ENCODE measurements around the gene USF1.

USF1 gene, protein sequence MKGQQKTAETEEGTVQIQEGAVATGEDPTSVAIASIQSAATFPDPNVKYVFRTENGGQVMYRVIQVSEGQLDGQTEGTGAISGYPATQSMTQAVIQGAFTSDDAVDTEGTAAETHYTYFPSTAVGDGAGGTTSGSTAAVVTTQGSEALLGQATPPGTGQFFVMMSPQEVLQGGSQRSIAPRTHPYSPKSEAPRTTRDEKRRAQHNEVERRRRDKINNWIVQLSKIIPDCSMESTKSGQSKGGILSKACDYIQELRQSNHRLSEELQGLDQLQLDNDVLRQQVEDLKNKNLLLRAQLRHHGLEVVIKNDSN

DNA sequence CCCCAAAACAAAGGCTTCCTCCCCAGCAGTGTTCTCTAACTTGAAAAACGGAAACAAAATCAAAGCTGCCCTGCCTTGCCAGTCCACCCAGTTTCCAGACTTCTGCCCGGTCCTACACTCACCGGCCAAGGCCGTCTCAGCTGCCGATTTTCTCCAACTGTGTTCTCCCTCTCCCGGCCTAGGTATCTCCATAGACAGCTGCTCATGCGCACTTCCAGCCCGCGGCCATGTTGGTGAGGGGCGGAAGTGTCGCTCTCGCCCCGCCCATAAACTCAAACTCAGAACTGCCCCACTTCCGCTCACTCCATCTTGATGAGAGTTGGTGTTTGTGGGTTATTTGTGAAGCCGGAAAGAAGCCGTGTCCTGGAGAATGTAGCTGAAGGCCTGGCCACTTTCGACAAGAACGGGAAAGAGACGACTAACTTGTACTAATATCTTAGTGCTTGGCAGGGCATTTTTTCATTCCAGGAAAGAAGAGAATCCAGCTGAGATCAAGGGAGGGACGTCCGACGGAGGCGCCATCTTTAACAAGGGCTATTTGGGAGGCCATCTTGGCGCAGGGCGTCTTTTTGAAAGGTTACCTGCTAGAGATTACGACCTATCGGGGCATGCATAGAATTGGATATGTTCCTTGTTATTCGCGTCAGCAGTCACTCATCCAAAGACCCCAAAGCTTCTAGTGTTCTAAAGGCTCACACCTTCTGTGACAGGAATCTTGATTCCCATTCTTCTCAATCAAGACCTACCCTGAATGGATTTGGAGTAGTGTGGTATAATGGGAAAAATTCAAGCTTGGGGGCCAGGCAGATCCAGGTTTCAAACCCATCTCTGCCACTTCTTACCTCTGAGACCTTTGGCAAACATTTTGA, at the start of gene USF1:
TSS of gene USF1 (minus strand) at position 242 of the 869 bp plus-strand sequence. CDS start 2,702 bp downstream, outside the sequence.
- peak; percentile 98 for DNase-seq

DNA sequence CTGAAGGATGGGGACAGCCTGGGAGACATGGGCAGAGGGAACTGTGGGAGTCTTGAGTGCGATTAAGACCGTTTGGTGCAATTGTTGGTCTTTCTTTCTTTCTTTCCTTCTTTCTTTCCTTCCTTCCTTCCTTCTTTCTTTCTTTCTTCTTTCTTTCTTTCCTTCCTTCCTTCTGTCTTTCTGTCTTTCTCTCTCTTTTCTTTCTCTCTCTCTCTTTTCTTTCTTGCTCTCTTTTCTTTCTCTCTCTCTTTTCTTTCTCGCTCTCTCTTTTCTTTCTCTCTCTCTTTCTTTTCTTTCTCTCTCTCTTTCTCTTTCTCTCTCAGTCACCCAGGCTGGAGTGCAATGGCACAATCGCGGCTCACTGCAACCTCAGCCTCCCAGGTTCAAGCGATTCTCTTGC, 49.5 kb upstream of the USF1 start:
- DNase-seq, result no peak

DNA sequence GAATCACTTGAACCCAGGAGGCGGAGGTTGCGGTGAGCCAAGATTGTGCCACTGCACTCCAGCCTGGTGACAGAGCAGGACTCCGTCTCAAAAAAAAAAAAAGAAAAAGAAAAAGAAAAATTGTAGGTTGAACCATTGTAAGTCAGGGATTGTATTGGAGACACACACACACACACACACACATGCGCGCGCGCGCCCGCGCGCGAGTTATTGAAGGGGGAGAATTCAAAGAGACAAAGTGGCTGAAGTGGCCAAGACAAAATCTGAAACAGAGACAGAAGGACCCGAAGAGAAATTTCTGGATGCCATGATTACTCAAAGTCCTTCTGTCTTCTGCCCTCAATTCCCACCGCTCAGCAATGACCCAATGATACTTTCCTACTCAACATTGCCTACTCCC, 48.7 kb upstream of the USF1 start:
- DNase-seq, result no peak

DNA sequence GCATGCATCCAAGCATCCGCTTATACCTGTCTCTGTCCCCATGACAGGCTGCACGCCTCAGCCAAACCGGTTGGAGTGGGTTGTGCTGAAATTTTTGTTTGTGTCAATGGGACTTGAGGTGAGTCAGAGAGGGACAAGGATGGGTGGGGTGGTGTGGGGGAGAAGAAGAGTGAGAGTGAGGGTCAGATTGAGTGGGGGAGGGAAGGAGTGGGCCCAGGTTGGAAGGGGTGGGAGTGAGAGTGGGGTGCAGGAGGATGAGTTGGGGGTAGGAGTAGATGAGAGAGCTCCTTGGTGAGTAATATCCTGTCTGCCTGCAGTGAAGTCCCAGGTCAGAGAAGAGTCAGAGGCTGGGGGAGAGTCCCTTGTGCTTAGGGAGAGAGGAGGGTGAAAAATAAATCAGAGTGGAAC, 46.8 kb upstream of the USF1 start:
- no peak for DNase-seq

DNA sequence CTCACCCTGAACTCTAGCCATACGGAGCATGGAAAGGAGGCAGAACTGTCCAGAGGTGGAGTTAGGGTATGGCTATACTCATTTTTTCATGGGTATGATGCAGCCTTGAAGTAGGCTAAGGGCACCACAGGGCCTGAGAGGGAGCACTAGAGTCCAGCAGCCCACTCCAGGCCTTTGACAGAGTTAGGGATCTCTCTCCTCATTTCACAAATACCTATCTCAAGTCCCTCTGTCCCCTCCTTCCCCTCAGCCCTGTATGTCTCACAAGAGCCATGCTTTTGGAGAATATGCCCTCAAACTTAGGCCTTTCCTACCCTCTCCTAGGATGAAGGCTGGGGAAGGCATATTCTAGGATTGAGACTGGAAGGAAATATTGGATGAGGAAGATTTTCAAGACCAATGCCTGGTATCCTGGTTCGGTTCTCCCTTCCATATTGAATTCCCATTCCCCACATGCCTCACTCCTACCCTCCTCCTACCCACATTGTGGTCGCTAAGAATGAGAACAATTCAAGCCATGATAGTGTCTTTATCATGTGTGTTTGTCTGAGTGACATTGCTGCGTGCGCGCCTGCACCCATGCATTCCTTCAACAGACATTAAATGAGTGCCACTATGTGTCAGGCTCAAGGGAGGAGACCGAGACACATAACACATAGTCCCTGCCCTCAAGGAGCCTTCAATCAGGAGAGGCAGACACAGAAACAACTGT, 46.2 kb upstream of the USF1 start:
- no peak for DNase-seq

DNA sequence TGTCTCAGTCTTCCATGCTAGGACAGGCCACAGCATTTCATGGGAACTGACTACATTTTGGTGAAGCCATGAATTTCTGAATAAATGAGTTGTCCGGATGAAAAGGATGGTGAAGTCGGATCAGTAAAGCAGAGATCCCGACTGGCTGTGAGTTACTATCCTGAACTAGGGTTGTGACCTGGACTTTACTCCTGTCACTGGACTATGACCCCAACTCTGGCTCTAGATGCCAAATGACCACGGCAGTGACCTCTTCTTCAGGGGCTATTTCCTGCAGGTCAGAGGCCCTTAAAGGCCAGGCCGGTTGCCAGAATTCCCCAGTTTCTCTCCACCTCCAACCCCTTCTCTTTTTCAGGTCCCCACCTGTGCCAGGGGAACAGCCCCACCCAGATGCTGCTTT, 45.3 kb upstream of the USF1 start:
- DNase-seq, result no peak

DNA sequence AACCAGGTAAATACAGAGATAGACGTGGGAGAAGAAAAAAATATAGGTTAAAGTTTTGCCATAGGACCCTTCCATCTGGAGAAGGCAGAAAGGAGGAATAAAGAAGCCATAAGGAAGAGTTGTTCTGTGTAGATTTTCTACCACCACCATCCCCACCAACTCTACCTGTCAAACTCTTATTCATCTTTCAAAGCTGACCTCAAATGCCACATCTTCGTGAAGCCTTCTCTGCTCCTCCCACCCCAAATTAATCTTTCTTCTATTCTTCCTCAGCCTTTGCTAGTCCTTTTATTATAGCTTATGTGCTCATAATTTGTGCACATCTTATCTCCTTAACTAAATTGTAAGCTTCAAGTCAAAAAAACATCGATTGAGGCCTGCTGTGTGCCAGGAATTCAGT, 44.8 kb upstream of the USF1 start:
- no peak for DNase-seq

DNA sequence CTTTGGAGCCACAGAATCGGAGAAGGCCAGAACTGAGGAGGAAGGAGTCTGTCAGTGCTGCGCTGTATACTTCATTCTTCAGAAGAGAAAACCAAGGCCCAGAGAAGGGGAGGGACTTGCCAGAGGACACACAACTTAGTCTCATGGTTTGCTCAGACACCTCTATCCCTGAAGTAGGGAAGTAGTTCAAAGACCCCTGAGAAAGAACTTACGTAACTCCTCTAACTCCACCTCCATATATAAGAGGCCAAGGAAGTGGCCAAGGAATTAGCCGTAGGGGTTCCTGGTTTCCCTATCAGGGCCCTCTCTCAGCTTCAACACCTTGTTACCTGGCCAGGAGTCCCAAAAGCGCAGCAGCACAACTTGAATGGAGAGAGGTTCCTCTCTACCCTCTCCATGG, 44.2 kb upstream of the USF1 start:
- DNase-seq, result no peak

DNA sequence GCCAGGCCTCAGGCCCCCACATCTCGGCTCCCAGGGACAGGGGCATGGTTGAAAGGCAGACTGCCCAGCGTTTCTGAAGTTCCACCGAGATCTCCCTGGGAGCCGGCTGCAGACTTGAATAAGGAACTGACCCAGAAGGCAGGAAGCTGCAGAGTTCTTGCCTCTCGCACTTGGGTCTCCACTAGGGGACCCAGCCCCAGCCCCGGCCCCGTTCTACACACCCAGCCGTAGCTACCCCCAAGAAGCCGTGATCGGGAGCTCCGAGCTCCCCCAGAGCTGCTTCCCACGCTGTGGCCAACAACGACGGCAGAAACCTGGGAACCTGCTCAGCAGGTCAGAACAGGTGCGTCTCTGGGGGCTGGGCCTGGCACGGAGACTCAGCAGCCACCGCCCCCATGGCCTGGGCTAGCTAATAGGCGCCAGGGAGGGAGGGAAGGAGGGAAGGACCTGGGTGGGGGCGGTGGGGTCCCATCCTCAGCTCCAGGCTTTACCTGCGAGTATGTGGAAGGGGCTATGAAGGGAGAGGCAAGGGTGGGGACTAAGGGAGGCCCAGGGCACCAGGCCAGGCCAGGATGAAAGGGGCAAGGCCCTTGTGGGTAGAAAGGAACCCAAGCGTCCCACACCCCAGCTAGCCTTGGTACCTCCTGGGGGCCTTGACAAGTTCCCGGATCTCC, 43.6 kb upstream of the USF1 start, which contains the start of gene NECTIN4:
TSS of gene NECTIN4 (minus strand) at position 308 of the 674 bp plus-strand sequence. CDS start at position 46, 262 bp downstream.
- no peak for DNase-seq

DNA sequence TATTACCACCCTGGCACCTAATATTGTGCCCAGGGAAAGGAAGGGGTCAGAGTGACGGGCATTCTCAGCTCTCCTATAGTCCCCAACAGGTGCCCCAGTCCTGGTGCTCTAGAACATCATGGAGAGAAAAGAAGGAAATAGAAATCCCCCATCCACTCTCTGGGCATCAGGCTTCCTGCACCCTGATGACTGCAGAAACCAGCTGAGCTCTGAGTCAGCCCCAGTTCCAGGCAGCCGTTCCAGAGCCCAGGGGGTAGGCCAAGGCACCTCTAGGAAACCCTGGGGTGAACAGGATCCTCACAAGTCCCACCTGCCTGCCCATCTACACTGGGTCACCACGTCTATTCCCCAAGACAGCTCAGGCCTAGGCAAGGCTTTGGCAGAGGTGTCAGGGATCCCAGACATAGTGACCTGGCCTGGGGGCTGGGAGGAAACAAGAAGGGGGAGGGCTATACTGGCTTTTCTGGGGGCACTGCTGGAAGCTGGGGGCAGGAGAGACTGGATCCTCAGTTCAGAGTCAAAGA, 42.9 kb upstream of the USF1 start:
- DNase-seq, result no peak

DNA sequence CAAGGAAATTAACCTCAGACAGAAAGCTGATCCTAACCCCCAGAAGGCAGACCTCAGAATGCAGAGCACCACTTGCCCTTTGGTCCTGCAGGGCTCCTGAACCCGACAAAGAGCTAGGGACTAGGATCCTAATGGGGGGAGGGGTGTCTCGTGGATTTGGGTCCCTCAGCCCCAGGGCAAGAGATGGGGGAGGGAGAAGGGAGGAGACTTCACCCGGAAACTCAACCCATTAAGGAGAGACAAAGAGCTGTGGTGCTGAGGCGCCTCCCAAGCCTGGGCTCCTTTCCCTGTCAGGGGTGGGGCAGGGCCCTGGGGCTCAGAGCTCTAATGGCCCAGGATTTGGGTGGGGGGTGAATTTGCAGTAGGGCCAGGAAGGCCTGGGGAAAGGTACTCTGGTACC, 40.7 kb upstream of the USF1 start:
- peak; percentile 12 for DNase-seq

DNA sequence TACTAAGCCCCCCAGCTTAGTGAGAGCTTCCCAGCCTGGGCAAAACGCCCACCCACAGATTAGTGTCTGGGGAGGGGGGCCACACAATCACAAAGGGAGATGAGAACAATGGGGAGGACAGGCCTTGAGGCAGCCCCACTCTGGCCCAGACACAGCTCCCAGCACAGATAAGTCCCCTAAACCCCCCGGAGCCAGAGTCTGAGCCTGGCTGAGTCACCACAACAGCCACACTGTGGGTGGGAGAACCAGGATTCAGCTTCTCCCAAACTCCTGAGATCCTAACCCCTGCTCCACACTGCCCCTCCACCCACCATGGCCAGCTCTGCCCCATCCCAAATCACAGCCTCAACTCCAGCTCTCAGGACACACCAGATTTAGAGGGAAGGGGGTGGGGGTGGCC, 39.4 kb upstream of the USF1 start:
- DNase-seq, result no peak

DNA sequence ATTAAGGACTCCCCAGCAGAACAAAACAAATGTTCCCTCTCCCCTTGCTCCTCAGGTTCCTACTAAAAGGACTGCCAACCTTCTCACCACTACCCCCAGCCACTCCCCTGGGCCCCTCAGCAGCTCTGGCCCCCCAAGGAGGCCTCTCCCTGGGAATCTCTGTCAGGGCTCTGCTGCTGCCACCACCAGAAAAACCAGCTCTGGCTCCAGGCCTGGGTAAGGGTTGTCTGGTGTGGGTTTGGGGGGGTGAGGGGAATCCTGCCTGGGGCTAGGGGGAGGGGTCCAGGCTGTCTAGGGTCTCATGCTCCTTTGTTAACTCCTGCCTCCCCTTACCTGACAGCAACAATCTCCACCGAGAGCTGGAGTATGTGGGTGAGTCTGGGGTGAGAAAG, 38.8 kb upstream of the USF1 start:
- DNase-seq, result no peak

DNA sequence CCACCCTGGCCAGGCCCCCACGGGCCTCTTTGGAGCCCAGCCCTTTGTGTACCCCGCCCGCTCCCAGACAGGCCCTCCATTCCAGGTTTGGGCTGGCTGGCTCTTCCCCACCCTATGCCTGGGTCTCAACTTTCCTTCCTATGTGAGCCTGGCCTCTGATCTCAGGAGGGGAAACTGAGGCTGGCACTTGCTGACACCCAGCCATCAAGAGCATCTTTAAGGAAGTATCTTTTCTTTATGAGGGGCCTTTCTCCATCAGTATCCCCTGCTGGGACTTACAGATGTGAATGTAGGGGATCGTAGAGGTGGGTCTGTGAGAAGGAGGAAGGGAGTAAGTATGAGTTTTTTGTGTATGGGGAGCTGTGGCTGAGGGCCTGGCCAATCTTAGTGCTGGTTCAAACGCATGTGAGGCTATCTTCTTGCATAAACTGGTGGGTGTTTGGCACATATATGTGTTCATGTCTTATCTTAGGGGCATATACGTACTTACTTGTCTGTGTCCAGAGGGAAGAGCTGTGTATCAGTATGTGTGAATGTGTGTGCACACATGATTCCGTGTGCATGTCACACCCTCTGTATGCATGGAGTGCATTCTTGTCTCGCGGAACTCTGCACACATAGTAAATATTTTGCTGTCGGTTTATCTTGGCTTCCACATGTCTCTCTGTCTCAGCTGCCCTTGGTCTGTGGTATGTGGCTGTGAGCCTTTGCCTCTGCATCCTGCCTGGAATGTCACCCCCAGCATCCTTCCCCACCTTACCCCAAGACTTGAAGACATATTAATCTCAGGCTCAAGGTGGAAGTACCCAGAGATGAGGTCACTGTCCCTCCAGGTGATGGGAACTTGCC, 38.2 kb upstream of the USF1 start:
- DNase-seq, result no peak

DNA sequence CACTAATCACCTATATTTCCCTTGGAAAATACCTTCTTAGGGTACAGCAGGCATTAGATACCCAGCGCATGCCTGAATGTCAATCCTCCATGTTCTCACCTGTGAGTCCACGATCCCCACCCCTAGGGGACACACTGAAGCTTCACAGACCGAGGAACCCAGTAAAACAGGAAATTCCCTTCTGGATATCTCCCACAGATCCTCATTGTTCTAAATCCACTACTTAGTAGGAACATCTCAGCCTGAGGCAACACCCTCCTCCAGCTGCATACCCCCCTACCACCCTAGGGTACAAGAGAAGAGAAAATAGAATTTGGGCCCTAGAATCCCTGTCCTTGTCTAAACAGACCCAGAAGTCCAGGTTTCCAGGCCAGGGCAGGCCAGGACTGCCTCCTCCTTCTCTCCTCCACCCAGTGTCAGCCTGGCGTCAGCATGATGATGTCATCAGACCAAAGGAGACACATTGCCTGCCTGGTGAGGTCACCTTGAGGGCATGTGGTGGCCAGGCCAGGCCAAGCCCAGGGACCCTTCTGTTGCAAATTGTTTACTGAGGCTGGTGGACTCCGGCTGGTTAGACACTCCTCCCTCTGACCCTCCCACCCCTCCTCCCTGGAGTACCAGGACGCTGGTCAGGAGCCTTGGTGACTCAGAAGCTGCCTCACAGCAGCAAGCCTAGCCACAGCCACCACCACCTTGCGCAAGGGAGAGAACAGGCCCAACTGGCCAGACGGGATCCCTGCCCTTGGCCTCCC, 37.4 kb upstream of the USF1 start:
- peak; percentile 27 for DNase-seq

DNA sequence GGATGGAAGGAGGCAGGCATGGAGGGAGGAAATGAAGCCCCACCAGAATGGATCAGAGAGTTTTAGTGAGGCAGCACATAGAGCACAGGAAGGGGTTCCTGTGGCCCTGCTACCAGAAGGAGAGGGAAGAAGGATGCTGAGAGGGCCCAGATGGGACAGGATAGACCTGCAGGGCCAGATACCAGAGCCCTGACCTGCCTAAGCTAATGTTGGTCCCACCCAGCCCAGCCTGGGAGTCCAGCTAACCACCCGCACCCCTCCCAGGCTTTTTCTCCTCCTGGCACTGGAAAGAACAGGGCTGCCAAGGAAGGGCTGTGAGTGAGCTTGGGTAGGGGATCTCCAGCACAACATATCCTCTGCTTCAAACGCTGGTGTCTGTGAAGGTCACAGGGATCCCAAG, 36.7 kb upstream of the USF1 start:
- DNase-seq, result no peak

DNA sequence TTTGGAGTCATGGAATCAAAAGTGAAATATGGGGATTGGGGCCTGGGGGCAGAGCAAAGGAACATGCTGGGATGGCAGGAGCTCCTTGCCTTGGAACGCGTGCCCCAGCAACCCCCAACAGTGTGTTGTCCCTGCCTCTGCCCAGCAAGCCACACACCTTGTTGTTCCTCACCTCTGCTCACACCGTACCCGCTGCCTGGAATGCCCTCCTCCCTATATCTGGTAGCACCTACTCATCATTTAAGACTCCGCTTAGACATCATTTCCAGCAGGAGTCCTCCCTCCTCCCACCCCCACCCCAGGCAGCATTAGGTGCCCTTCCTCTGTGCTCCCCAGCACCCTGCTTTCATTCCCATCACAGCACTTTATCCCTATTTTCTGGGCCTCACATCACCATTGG, 35.7 kb upstream of the USF1 start:
- DNase-seq, result no peak

DNA sequence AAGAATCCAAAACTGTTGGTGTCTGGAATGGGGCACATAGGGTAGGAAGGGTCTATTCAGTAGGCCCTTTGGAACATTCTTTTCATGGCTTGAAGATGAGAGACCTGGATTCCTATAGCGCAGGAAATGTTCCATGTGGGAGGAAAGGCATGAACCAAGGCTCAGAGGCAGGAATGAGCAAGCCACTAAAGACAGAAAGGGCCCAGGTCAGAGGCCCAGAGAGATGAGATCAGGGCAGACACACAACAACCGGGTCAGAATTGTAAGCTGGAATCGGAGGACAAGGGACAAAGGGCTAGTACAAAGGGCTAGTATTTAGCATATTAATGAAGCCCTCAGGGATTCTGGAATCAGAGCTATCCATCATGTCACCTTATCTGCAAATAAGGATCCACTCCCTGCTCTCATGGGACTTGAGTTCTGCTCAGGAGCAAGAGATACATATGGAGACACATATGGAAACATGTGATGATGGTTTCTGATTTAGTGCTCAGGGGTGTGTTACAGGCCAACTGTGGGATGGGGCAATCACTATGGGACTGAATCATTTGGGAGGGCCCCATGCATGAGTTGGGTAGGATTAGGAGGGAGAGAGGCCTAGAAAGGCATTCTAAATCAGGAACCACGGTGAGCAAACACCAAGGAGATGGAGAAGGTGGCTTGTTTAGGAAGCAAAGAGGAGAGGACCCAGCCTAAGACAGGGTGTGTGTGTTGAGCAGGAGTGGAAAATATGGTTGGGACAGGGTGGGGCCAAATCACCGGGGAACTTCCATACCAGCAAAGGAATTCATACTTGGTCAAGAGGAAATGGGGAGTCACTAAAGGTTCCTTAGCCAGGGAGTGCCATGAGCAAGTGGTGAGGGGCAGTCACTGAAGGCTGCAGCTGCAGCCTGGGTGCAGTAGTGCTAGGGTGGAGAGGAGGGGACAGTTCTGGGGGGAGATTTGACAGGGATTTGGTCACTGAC, 34.9 kb upstream of the USF1 start:
- DNase-seq, result no peak

DNA sequence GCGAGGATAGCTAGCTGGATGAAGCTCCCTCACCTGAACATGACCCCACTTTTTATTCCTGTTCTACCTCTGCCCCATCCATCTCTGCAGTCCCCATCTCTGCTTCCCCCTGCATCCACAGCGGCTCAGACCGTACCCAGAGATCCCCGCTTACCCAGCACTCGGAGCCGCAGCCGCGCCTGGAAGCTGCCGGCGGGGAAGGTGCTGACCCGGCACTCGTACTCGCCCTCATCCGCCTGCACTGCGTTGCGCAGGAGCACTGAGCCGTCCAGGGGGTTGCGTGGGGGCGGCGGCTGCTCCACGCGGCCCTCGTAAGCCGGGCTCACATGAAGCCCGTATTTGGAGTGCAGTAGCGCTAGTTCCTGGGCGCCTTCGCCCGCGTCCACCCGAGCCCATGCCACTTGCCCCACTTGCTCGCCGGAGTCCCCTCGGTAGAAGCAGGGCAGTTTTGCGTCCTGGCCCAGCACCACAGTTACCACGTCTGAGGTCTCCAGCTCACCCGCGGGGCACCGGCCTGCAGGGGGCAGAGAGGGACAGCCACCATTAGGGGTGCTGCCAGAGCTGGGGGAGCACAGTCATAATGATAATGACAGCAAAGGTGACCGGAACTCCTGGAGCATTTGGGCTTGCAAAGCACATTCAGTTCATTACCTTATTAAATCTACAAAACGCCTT, 33.8 kb upstream of the USF1 start:
- no peak for DNase-seq
